ENCODE data around the gene TRUB2. TPM values are rescaled to one million over a fixed set of nuclear protein-coding genes. Genes with fewer than 3 reads are reported as not detected.

TRUB2 gene
- total and polyA plus RNA-seq, 2 of the 13 experiments (the other 11 are each of a cell fraction or from before 2014, with no cell fraction given) = 22.3 to 41.2 TPM

DNA sequence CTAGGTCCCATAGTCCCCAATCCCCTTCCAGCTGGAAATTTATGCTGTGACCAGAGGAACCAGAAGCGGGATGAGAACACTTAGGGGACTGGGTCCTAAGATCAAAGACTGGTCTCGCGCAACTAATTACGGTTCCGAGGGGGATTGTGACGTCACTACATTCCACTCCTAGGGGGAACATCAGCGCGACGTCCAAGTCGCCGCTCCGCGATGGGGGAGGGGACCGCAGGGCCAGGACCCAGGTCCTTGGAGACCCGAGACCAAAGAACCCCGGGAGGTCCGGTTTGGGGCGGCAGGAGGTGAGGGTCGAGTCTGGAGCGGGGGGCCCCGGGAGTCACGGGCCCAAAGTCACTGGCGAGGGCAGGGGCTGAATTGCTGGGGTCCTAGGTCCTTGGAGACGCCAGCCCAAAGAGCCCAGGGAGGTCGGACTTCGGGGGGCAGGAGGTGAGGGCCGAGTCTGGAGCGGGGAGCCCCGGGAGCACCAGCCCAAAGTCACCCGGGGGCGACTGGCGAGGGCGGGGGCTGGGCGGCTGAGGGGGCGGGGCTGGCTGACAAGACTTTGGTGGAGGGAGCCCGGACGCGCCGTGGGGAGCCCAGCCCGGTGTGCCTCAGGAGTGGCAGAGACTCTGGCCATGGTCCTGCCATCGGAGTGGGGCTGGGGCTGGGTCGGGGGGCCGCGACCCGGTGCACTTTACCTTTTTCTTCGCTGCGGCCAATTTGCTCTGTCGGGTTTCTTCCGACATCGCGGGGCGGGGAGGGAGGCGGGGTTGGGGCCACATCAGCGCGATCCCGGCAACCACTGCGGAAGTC lies 46.8 kb downstream of the TRUB2 start, which contains the start of gene GOLGA2 (continued):
- TF ChIP-seq SIX1 (CRISPR knock-in tag; IDR thresholded peaks at IDR 0.05; ENCODE audit: borderline replicate concordance) (no peak), AKAP8 (CRISPR knock-in tag; IDR thresholded peaks at IDR 0.05) (no peak), SIN3A (IDR thresholded peaks at IDR 0.05; ENCODE audit: borderline replicate concordance, low read depth, low read length) (peak; percentile 13; the same call in 1 of the 2 replicates), GABPB1 (CRISPR knock-in tag; IDR thresholded peaks at IDR 0.05) (no peak), BORCS8-MEF2B (CRISPR knock-in tag; IDR thresholded peaks at IDR 0.05) (no peak), ELF1 (CRISPR knock-in tag; IDR thresholded peaks at IDR 0.05) (no peak), ZFP41 (CRISPR knock-in tag; IDR thresholded peaks at IDR 0.05; ENCODE audit: borderline replicate concordance) (no peak), ZNF33A (CRISPR knock-in tag; IDR thresholded peaks at IDR 0.05; ENCODE audit: borderline replicate concordance) (0 out of 2 replicates have a peak, but pooled peaks have one; percentile 1), YEATS4 (CRISPR knock-in tag; IDR thresholded peaks at IDR 0.05; ENCODE audit: borderline replicate concordance) (peak; percentile 72), RXRB (CRISPR knock-in tag; IDR thresholded peaks at IDR 0.05; ENCODE audit: borderline replicate concordance) (no peak), ISX (CRISPR knock-in tag; conservative IDR thresholded peaks at IDR 0.05) (no peak), JUNB (CRISPR knock-in tag; IDR thresholded peaks at IDR 0.05; ENCODE audit: borderline replicate concordance) (no peak)
- TF ChIP-seq, protein P1, sequence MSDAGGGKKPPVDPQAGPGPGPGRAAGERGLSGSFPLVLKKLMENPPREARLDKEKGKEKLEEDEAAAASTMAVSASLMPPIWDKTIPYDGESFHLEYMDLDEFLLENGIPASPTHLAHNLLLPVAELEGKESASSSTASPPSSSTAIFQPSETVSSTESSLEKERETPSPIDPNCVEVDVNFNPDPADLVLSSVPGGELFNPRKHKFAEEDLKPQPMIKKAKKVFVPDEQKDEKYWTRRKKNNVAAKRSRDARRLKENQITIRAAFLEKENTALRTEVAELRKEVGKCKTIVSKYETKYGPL (CRISPR knock-in tag; IDR thresholded peaks at IDR 0.05) = 0 out of 2 replicates have a peak, but pooled peaks have one; percentile 17
- TF ChIP-seq, protein P2, sequence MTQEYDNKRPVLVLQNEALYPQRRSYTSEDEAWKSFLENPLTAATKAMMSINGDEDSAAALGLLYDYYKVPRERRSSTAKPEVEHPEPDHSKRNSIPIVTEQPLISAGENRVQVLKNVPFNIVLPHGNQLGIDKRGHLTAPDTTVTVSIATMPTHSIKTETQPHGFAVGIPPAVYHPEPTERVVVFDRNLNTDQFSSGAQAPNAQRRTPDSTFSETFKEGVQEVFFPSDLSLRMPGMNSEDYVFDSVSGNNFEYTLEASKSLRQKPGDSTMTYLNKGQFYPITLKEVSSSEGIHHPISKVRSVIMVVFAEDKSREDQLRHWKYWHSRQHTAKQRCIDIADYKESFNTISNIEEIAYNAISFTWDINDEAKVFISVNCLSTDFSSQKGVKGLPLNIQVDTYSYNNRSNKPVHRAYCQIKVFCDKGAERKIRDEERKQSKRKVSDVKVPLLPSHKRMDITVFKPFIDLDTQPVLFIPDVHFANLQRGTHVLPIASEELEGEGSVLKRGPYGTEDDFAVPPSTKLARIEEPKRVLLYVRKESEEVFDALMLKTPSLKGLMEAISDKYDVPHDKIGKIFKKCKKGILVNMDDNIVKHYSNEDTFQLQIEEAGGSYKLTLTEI (CRISPR knock-in tag; conservative IDR thresholded peaks at IDR 0.05) = no peak
- TF ChIP-seq, protein P3, sequence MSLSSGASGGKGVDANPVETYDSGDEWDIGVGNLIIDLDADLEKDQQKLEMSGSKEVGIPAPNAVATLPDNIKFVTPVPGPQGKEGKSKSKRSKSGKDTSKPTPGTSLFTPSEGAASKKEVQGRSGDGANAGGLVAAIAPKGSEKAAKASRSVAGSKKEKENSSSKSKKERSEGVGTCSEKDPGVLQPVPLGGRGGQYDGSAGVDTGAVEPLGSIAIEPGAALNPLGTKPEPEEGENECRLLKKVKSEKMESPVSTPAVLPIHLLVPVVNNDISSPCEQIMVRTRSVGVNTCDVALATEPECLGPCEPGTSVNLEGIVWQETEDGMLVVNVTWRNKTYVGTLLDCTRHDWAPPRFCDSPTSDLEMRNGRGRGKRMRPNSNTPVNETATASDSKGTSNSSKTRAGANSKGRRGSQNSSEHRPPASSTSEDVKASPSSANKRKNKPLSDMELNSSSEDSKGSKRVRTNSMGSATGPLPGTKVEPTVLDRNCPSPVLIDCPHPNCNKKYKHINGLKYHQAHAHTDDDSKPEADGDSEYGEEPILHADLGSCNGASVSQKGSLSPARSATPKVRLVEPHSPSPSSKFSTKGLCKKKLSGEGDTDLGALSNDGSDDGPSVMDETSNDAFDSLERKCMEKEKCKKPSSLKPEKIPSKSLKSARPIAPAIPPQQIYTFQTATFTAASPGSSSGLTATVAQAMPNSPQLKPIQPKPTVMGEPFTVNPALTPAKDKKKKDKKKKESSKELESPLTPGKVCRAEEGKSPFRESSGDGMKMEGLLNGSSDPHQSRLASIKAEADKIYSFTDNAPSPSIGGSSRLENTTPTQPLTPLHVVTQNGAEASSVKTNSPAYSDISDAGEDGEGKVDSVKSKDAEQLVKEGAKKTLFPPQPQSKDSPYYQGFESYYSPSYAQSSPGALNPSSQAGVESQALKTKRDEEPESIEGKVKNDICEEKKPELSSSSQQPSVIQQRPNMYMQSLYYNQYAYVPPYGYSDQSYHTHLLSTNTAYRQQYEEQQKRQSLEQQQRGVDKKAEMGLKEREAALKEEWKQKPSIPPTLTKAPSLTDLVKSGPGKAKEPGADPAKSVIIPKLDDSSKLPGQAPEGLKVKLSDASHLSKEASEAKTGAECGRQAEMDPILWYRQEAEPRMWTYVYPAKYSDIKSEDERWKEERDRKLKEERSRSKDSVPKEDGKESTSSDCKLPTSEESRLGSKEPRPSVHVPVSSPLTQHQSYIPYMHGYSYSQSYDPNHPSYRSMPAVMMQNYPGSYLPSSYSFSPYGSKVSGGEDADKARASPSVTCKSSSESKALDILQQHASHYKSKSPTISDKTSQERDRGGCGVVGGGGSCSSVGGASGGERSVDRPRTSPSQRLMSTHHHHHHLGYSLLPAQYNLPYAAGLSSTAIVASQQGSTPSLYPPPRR (CRISPR knock-in tag; IDR thresholded peaks at IDR 0.05; ENCODE audit: borderline replicate concordance) = no peak
- TF ChIP-seq, protein P4, sequence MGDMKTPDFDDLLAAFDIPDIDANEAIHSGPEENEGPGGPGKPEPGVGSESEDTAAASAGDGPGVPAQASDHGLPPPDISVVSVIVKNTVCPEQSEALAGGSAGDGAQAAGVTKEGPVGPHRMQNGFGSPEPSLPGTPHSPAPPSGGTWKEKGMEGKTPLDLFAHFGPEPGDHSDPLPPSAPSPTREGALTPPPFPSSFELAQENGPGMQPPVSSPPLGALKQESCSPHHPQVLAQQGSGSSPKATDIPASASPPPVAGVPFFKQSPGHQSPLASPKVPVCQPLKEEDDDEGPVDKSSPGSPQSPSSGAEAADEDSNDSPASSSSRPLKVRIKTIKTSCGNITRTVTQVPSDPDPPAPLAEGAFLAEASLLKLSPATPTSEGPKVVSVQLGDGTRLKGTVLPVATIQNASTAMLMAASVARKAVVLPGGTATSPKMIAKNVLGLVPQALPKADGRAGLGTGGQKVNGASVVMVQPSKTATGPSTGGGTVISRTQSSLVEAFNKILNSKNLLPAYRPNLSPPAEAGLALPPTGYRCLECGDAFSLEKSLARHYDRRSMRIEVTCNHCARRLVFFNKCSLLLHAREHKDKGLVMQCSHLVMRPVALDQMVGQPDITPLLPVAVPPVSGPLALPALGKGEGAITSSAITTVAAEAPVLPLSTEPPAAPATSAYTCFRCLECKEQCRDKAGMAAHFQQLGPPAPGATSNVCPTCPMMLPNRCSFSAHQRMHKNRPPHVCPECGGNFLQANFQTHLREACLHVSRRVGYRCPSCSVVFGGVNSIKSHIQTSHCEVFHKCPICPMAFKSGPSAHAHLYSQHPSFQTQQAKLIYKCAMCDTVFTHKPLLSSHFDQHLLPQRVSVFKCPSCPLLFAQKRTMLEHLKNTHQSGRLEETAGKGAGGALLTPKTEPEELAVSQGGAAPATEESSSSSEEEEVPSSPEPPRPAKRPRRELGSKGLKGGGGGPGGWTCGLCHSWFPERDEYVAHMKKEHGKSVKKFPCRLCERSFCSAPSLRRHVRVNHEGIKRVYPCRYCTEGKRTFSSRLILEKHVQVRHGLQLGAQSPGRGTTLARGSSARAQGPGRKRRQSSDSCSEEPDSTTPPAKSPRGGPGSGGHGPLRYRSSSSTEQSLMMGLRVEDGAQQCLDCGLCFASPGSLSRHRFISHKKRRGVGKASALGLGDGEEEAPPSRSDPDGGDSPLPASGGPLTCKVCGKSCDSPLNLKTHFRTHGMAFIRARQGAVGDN (CRISPR knock-in tag; IDR thresholded peaks at IDR 0.05) = peak; percentile 20
